DND-41 (cell line): ENCODE measurements around the gene UGP2.
A peak's percentile ranks its signal among the peaks of the same experiment; 100 is the strongest.

ENCODE experiments used
- ATAC-seq: fragments of 200-7000 bp; cut with Tn5 transposase; 3 replicates; pipeline ENCODE4 v1.9.1; 2021; ENCODE audit warnings: low read depth; ENCODE audit not compliant: insufficient read depth
- DNase-seq: peaks from one replicate; pipeline ENCODE4 v3.0.0-alpha.2; 2020
- H2AFZ ChIP-seq: 2 replicates; pipeline ENCODE4 v1.6.0; 2012; ENCODE audit warnings: low read depth, low read length
- H3K27ac ChIP-seq: 2 replicates; pipeline ENCODE4 v1.5.1; 2012; ENCODE audit warnings: low read length, inconsistent platforms
- H3K27me3 ChIP-seq: fragments of 200-600 bp; sonication (generic); 2 replicates; pipeline ENCODE4 v1.6.0; 2012; ENCODE audit warnings: low read length, mild to moderate bottlenecking, inconsistent platforms; ENCODE audit not compliant: insufficient read depth, poor library complexity
- H3K36me3 ChIP-seq: 2 replicates; pipeline ENCODE4 v1.5.1; 2012; ENCODE audit warnings: low read length, inconsistent platforms; ENCODE audit not compliant: insufficient read depth
- H3K4me1 ChIP-seq: 2 replicates; pipeline ENCODE4 v1.5.1; 2012; ENCODE audit warnings: mild to moderate bottlenecking, low read length; ENCODE audit not compliant: insufficient read depth
- H3K4me2 ChIP-seq: 2 replicates; pipeline ENCODE4 v1.6.0; 2012; ENCODE audit warnings: mild to moderate bottlenecking, moderate library complexity, low read length, inconsistent platforms; ENCODE audit not compliant: insufficient read depth
- H3K4me3 ChIP-seq, 2 experiments: fragments of 200-600 bp in 1 of 2; shearing (Covaris generic) in 1 of 2; 2 replicates each; pipeline ENCODE4 v1.5.1; 2012 to 2016; ENCODE audit warnings: inconsistent platforms in 2 of 2, low read length in 2 of 2, mild to moderate bottlenecking in 2 of 2, low read depth in 1 of 2, moderate library complexity in 1 of 2
- H3K79me2 ChIP-seq: 2 replicates; pipeline ENCODE4 v1.6.0; 2012; ENCODE audit warnings: low read length, inconsistent platforms; ENCODE audit not compliant: insufficient read depth
- H3K9ac ChIP-seq: 2 replicates; pipeline ENCODE4 v1.6.0; 2012; ENCODE audit warnings: low read depth, mild to moderate bottlenecking, inconsistent platforms, low read length, moderate library complexity
- H3K9me3 ChIP-seq: 2 replicates; pipeline ENCODE4 v1.5.1; 2012; ENCODE audit warnings: low read length, moderate library complexity, mild to moderate bottlenecking, inconsistent platforms; ENCODE audit not compliant: insufficient read depth, severe bottlenecking
- H4K20me1 ChIP-seq: 2 replicates; pipeline ENCODE4 v1.6.0; 2012; ENCODE audit warnings: low read length; ENCODE audit not compliant: insufficient read depth
- EZH2 ChIP-seq: IDR thresholded peaks from 3 replicates; pipeline ENCODE4 v1.6.1; 2012; ENCODE audit warnings: borderline replicate concordance, low read depth, mild to moderate bottlenecking, moderate library complexity, low read length, inconsistent platforms; ENCODE audit not compliant: severe bottlenecking
- TF ChIP-seq, protein P1 (sequence below): IDR thresholded peaks from 2 replicates; pipeline ENCODE4 v1.5.1; 2012; ENCODE audit warnings: borderline replicate concordance, low read length, moderate library complexity, mild to moderate bottlenecking; ENCODE audit not compliant: poor library complexity, severe bottlenecking; ENCODE audit errors: extremely low read depth

Gene UGP2

DNA sequence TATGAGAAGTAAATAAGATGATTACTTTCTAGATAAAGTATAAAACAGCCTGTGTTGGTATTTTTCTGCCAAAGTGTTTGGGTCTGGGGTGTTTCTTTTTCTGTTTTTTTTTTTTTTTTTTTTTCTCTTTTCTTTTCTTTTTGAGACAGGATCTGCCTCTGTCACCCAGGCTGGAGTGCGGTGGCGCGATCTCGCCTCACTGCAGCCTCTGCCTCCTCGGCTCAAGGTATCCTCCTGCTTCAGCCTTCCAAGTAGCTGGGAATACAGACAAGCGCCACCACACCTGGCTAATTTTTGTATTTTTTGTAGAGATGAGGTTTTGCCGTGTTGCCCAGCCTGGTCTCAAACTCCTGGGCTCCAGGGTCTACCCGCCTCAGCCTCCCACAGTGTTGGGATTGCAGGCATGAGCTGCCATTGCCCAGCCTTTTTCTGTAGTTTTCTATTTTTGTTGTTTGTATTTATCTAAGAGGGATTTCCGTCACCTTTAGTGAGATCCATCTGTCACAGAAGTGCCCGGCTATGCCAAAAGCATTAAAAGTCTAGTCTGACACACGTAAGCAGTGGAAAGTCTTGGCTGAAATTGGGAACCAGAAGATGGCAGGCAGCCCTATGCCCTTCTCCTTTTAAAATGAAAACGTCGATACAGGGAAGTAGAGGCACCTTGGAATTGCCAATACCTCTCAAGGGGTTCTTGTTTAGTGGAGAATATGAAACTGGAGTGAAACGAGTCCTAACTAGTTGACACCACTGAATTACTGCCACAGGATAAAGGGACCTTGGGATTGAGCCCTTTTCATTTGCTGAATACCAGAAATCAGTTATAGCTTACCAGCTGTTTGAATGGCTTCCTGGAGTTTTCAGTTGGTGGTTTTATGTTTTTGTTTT, 14.0 kb downstream of the UGP2 start:
- peak overlapping the region; percentile 69 for H3K4me2 ChIP-seq
- peaks cover 82% of the 10 kb centered on the region for H3K4me1 ChIP-seq
- ATAC-seq: peak; percentile 83
- H2AFZ ChIP-seq: no peak overlapping the region
- peak overlapping the region; percentile 88 for H3K9ac ChIP-seq
- H3K36me3 ChIP-seq: peaks cover 51% of the 10 kb centered on the region
- peak; percentile 69 for DNase-seq
- H4K20me1 ChIP-seq: peaks cover 6% of the 10 kb centered on the region; the same call in 1 of the 2 replicates
- no peaks in the 10 kb centered on the region for H3K9me3 ChIP-seq
- peak overlapping the region; percentile 98 for H3K27ac ChIP-seq
- H3K4me3 ChIP-seq: peak overlapping the region; percentile 10 to 51; a peak in 3 of 4 replicates
- peaks cover 96% of the 10 kb centered on the region for H3K79me2 ChIP-seq
- no peaks in the 10 kb centered on the region for H3K27me3 ChIP-seq
- no peak for TF ChIP-seq EZH2
- TF ChIP-seq, protein P1, sequence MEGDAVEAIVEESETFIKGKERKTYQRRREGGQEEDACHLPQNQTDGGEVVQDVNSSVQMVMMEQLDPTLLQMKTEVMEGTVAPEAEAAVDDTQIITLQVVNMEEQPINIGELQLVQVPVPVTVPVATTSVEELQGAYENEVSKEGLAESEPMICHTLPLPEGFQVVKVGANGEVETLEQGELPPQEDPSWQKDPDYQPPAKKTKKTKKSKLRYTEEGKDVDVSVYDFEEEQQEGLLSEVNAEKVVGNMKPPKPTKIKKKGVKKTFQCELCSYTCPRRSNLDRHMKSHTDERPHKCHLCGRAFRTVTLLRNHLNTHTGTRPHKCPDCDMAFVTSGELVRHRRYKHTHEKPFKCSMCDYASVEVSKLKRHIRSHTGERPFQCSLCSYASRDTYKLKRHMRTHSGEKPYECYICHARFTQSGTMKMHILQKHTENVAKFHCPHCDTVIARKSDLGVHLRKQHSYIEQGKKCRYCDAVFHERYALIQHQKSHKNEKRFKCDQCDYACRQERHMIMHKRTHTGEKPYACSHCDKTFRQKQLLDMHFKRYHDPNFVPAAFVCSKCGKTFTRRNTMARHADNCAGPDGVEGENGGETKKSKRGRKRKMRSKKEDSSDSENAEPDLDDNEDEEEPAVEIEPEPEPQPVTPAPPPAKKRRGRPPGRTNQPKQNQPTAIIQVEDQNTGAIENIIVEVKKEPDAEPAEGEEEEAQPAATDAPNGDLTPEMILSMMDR: no peak

DNA sequence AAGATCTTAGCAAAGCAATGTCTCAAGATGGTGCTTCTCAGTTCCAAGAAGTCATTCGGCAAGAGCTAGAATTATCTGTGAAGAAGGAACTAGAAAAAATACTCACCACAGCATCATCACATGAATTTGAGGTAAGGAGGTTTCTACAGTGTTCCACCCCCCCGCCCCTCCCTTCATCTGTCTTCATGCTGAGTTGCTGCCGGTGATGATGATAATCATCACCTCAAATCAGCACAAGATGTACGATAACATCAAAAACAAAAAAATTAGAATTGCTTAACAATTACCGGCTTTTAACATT, 14.6 kb downstream of the UGP2 start:
- Histone ChIP-seq H3K4me1 (peaks cover 76% of the 10 kb centered on the region), H3K27ac (peak overlapping the region; percentile 98), H3K4me3 (peak overlapping the region in 1 of 2 experiments; percentile 39; a peak in 1 of 4 replicates), H3K36me3 (peaks cover 55% of the 10 kb centered on the region), H3K9me3 (no peaks in the 10 kb centered on the region), H2AFZ (no peak overlapping the region), H3K27me3 (no peaks in the 10 kb centered on the region), H3K4me2 (peak overlapping the region; percentile 69), H4K20me1 (peaks cover 7% of the 10 kb centered on the region; the same call in 1 of the 2 replicates), H3K9ac (peak overlapping the region; percentile 50), H3K79me2 (peaks cover 96% of the 10 kb centered on the region)
- ATAC-seq (peak; percentile 78; the same call in 1 of the 3 replicates), DNase-seq (peak; percentile 84)
- no peak for TF ChIP-seq EZH2
- TF ChIP-seq, protein P1: no peak

DNA sequence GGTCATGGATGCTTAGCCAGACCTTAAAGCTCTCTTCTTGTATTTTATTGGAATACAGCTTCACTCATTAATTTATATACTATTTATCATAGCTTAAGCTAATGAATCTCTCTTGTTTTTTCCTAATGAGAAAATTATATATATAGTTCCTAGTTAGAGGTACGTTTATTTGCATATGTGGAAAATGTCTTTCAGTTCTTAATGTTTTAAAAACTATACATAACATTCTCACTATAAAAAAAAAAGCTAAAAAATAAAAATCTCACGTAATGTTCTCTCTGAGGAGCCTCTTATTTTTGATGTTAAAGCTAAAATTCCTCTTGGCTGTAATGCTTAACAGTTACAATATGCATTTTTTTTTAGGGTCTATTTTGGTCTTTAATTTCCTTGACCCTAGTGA, 16.6 kb downstream of the UGP2 start:
- Histone ChIP-seq H3K27me3 (no peaks in the 10 kb centered on the region), H3K4me3 (no peak overlapping the region), H4K20me1 (peaks cover 22% of the 10 kb centered on the region), H3K27ac (peak overlapping the region; percentile 98), H3K4me1 (peaks cover 71% of the 10 kb centered on the region), H3K4me2 (no peak overlapping the region), H3K9ac (no peak overlapping the region), H2AFZ (no peak overlapping the region), H3K9me3 (no peaks in the 10 kb centered on the region), H3K79me2 (peaks cover 96% of the 10 kb centered on the region), H3K36me3 (peaks cover 67% of the 10 kb centered on the region)
- TF ChIP-seq, protein P1: no peak
- TF ChIP-seq EZH2: no peak
- no peak for ATAC-seq
- DNase-seq: no peak
